Left renal pelvis (tissue), 4 donors: ENCODE measurements around the gene SDHD. TPM values are rescaled to one million over a fixed set of nuclear protein-coding genes. Genes with fewer than 3 reads are reported as not detected.
A peak's percentile ranks its signal among the peaks of the same experiment; 100 is the strongest.

Experiments
- DNase-seq, 4 donors: peaks; one replicate each; pipeline ENCODE4 v3.0.0-alpha.2; 2013; ENCODE audit warnings: low read depth in 4 of 4, low spot score in 3 of 4
- polyA plus RNA-seq, 4 donors: library from polyadenylated mRNA; unstranded; fragments of 120-200 nt; gene quantifications; one replicate each; pipeline ENCODE4 v1.2.1, GENCODE V29; 2013; ENCODE audit not compliant: insufficient read length in 4 of 4

SDHD gene
- polyA plus RNA-seq, 4 donors: 136 to 206 (median 186) TPM

DNA sequence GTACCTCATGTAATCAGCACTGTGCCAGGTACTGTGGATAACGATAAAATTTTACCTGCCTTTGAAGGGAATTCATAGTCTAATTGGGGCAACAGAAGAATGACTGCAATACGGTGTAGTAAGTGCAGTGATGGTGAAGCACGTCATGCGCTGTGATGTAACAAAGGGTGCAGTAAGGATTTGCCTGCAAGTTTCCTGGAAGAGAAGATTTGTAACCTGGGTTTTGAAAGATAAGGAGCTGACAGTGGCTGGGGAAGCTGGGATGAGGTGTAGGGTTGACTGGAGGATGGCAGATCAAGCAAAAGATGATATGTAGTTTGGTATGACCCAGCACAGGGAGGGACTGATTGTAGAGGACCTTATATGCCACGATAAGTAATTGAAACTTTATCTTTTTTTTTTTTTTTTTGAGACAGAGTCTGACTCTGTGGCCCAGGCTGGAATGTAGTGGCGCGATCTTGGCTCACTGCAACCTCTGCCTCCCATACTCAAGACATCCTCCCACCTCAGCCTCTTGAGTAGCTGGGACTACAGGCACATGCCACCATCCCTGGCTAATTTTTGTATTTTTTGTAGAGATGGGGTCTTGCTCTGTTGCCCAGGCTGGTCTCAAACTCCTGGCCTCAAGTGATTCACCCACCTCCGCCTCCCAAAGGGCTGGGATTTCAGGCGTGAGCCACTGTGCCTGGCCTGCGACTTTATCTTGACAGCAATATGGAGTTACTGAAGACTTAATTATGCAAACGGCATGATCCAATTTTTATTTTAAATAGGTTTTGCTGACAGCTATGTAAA is 11.3 kb downstream of the SDHD start:
- DNase-seq: no peak

DNA sequence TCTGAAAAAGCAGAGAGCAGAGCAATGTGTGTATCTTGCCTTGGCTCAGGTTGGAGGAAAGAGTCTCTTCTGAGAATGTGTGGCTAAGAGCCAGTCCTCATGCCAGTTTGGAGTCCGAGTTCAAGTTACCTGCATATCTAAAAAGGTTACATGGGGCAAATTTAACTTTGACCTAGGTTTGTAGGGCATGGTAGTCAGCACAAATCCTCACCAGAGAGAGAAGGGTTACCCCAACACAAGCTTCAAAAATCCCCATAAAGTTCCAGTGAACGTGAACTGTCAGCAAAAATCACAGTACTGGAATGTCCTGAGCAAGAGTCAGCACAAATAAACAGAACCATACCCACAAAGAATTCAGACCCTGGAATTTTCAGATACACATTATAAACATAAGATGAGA is 13.8 kb downstream of the SDHD start:
- DNase-seq: no peak

DNA sequence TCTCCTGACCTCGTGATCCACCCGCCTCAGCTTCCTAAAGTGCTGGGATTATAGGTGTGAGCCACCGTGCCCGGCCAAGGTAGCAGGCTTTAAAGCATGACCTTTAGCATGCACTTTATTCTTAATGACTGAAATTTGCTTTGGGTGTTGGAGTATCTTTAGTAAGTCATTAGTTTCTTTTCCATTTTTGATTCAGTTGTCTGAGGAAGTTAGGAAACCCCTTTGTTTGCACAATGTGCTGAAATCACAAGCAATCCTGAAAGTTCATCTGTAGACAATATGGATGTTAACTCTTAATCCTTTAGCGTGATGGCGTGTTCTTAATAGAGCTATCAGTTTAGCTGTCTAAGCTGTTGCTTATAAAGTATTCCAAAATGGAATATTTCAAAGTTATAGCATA is 16.8 kb downstream of the SDHD start:
- no peak for DNase-seq

DNA sequence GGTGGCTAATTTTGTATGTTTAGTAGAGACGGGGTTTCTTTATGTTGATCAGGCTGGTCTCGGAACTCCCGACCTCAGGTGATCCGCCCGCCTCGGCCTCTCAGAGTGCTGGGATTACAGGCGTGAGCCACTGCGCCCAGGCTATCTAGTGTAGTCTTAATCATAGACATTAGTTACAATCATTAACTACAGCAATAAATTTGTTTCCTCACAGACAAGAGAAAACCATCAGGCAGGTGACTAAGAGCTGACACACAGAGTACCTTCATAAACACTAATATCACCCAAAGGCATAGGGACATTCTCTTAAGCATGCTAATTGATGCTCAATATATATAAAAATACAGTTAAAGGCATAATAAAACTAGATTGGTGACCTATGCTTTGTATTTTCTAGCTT is 19.4 kb downstream of the SDHD start:
- DNase-seq: no peak

DNA sequence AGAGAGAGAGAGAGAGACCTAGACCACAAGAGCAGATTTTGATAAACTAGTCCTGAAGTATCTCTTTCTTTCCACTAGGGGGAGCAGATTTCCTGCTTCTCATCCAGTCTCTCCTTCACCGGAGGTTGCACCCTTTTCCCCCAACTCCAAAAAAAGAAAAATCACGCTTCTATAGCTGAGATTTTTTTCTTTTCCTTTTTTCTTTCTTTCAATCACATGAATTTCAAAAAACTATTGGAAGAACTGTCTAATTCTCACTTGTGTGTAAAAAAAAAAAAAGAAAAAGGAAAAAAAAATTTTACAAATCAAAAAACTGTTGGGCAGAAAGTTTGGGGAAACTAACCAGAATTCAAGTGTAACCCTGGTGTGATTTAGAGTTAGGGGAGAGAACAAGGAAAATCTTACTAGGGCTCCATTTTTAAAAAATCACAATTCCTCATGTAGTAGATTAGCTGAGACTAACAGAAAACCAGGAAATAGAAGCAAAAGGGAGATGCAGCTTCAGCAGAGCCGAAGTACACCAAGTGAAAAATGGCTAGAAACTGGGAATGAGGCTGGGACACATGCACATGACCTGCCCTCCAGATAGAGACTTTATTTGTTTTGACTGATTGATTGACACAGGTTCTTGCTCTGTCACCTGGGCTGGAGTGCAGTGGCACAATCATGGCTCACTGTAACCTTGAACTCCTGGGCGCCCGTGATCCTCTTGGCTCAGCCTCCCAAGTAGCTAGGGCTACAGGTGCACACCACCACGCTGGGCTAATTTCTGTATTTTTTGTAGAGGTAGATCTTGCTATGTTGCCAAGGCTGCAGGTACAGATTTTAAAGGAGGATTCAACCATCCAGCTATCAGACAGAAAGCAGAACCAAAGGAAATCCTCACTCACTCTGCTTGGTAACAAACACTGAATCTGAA is 27.1 kb downstream of the SDHD start:
- DNase-seq: peak in 2 of 4 donors; percentile 12 to 27

DNA sequence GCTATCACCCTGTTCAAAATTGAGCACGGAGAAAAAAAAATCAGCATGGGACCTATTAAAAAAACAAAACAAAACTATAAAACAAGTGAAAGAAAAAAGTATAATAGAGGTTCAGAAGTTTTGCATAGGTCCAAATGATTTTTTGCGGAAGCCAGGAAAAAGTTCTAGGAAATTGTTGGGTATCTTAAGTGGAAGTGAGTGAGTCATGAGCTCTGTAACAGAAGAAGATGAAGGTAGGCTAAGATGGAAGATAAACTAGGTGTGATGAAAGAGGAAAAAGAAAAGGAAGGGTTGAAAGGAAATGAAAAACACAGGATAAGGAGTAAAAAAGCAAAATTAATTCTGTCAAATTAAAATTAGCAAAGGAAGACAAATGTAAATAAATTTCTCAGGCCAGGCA is 27.8 kb downstream of the SDHD start:
- no peak for DNase-seq

DNA sequence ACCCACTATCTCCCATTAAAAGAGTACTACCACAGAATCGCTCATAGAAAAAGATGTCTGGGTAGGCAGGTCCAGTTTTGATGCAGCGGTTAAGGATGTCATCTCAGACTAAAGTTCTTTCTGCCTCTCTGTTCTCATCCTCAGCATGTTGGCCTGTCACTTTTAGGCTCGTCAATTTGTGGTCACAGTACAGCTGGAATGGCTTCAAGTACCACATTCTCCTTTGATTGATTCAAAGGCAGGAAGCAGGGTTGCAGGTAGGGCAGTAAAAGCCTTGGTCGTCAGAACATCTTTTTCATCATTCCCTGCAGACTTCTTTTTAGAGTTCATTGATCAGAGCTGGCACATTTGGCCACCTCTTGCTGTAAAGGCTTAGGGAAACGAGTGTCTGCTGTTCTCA is 28.7 kb downstream of the SDHD start:
- no peak for DNase-seq

DNA sequence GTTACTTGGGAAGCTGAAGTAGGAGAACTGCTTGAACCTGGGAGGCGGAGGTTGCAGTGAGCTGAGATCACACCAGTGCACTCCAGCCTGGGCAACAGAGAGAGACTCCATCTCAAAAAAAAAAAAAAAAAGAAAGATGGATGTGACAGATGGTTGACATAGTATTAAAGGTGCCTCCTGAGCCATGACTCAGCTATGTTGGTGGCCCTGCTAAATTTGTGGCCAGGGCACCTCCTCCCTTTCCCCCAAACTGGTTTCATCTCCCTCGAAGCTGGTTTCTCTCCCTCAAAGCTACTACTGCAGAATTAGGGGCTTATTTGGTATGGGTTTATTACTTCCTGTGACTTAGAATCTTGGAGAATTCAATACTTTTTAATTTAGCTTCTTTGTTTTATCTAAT is 31.5 kb downstream of the SDHD start:
- DNase-seq: no peak

DNA sequence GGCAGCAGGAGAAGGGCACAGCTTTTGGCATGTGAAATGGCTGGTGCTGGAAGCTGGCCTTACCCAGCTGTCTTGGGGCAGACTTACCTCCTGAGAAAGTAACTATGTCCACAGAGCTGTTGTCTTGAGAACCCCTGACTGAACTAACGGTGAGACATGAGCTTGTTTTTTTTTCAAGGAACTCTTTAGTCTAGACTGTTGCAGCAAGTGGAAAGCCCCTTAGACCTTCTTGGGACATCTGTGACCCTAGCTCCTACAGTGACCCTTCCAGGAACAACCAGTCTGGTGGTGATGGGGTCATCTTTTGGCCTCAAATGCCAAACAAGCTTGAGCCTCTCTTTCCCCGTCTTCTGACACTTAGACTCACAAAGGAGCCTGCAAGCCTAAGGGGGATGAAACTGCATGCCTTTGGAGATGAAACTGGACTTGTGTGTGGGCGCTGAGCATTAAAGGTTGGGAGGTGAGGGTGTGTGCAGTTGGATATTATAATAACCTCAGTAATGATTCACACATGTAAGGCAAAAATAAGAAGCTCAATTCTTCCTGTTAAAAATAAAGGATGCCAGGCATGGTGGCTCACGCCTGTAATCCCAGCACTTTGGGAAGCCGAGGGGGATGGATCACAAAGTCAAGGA is 35.4 kb downstream of the SDHD start:
- no peak for DNase-seq

DNA sequence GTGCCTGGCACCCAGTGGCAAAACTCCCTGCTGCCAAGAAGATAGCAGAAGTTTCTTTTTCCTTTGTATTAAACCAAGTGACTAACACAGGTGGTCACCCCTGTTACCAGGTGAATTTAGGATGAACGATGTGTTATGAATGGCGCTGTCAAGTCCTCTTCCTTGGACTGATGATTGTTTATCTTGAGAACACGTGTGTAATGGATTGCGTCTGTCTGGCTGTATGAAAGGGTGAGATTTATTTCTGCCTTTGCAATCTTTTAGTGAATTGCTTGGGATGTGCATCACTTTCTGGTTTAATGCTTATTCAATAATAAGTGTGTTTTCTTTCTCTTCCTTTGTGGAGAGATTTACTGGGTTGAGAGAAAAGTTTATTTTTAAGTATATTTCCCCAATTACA is 36.5 kb downstream of the SDHD start:
- no peak for DNase-seq

DNA sequence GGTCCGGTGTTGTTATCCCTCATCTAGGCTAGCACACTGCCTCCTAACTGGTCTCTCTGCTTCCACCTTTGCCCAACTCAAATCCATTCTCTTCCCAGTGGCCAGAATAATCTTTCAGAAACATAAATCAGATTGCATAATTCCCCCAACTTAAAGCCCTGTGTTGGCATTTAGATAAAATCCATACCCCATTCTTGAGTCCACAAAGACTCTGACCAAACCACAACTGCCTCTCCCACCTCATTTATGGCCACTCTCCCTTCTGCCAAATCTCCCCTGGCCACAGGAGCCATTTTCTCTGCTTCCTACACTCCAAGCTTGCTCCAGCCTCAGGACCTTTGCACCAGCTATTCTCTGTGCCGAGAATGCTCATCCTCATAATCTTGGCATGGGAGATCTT is 40.4 kb downstream of the SDHD start:
- no peak for DNase-seq

DNA sequence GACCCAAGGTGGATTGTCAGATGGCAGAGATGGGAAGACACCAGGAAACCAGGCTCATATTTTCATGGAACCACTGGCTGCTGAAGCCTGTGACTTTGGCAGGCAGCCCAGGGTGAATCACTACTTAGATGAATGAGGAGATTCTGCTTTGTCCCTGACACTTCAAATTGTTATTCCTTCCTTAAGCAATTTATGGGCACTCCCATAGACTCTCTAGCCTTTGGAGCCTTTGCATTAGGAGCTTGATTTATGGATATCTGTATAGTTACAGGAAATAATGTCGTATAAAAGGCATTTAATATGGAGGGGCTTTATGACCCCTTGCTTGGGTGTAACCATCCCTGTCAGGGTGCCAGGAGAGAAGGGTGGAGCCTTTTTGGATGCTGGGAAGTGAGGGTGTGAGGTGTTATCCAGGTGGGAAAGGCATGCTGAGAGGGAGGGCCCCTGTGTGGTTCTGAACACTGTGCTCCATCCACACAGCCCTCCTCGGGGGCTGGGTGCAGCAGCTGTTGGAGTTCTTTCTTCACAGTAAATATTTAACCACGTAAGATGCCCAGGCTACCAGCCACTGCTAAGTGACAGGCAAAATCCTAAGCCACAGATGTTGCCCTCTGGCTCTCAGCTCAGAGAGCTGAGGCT is 41.9 kb downstream of the SDHD start:
- DNase-seq: peak in 1 of 4 donors; percentile 18

DNA sequence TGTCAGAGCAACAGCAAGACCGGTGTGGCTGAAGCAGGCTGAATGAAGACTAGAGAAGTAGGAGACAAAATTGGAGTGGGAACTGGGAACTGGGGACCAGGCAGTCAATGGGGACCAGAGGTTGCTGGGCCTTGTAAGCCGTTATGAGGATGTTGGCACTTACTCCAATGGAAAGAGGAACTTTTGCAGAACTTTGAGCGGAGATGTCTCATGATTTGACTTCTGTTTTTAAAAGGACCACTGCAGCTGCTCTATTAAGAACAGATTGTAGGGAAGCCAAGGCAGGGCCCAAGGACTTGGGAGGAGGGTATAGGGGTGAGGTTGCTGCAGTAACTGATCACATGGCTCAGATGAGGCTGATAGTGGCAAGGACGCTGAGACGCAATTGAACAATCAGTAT is 43.0 kb downstream of the SDHD start:
- no peak for DNase-seq

DNA sequence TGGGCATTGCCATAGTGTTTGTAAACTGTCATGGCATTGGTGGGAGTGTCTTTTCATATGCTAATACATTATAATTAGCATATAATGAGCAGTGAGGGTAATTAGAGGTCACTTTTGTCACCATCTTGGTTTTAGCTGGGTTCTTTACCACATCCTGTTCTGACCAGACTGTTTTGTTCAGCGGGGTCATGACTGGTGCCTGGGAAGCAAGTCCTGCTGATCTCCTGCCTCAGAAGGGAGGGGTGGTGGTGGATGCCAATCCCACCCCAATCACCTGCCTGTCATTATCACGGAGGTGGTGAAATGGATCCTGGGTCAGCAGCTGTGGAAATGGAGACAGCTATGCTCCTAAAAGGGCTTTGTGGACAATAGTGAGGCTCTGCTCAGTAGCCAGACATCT is 46.1 kb downstream of the SDHD start:
- no peak for DNase-seq

DNA sequence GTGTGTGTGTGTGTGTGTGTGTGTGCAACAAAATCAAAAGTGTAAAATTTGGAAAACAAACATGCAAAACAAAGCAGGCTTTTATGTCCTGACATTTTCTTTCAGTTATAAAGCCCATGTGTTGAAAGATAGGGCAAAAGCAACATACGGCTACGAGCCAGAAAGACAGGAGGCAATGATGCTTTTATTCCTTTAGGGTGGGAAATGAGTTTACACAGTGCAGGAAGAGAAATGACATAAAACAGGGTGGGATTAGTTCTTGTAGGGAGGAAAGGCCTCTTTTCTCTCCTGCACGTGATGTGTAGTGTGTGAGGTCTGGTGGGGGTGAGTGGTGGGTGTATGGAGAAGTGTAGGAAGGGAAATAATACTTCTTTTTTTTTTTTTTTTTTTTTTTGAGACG is 47.8 kb downstream of the SDHD start:
- DNase-seq: no peak

DNA sequence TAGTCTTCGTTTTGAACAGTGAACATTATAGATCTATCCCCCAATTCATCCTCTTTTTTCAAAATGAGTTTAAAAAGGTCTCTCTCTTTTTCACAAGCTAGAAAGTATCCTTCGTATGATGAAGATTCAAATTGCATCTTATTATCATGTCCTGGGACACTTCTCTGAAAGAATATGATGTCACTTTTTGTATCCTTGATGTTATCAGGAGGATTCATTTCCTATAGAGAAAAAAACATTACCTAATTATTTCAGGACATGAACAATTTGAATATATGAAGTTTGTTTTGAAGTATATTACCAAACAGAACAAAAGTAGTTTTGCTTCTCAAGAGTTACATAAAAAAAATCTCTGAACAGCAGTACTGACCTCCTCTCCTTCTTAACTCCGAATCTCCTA is 56.9 kb downstream of the SDHD start:
- no peak for DNase-seq

Other genes starting within 250 kb of the SDHD start
- gene ALG9, start 215.3 kb upstream of the SDHD start, polyA plus RNA-seq: 10 to 100 TPM; 40.8 to 48.2 (median 45.5) TPM
- 1 to 10 TPM; 4.0 to 6.2 (median 5.6) TPM for gene FDXACB1, start 207.7 kb upstream of the SDHD start, polyA plus RNA-seq
- 10 to 100 TPM; 29.8 to 54.0 (median 44.5) TPM for gene CFAP68, start 207.3 kb upstream of the SDHD start, polyA plus RNA-seq
- 10 to 100 TPM; 45.1 to 63.6 (median 56.4) TPM for gene CRYAB, start 175.1 kb upstream of the SDHD start, polyA plus RNA-seq
- 1 to 10 TPM; 1.7 to 5.3 (median 2.6) TPM for gene HSPB2, start 174.1 kb upstream of the SDHD start, polyA plus RNA-seq
- gene C11orf52, start 168.0 kb upstream of the SDHD start, polyA plus RNA-seq: 10 to 100 TPM in 2 of 4 donors, 1 to 10 TPM in 1, under 1 TPM in 1; 0.85 to 12.1 (median 9.7) TPM
- gene DIXDC1, start 149.5 kb upstream of the SDHD start, polyA plus RNA-seq: 10 to 100 TPM; 16.0 to 19.7 (median 19.0) TPM
- gene DLAT, start 61.5 kb upstream of the SDHD start, polyA plus RNA-seq: 10 to 100 TPM; 31.3 to 57.1 (median 49.1) TPM
- 10 to 100 TPM in 3 of 4 donors, 1 to 10 TPM in 1; 1.9 to 11.6 (median 10.4) TPM for gene PIH1D2, start 12.9 kb upstream of the SDHD start, polyA plus RNA-seq
- 10 to 100 TPM; 33.0 to 59.7 (median 50.3) TPM for gene NKAPD1, start 12.6 kb upstream of the SDHD start, polyA plus RNA-seq
- gene TIMM8B, start 117 bp upstream of the SDHD start, polyA plus RNA-seq: 10 to 100 TPM; 45.7 to 79.0 (median 72.2) TPM
- gene IL18, start 77.2 kb downstream of the SDHD start, polyA plus RNA-seq: 10 to 100 TPM in 2 of 4 donors, 1 to 10 TPM in 2; 1.6 to 14.3 (median 8.0) TPM
- under 1 TPM in 1 of 4 donors, not detected in 3; 0.37 TPM for gene TEX12, start 80.5 kb downstream of the SDHD start, polyA plus RNA-seq
- gene BCO2, start 88.6 kb downstream of the SDHD start, polyA plus RNA-seq: 1 to 10 TPM; 2.9 to 7.6 (median 4.8) TPM
- gene PTS, start 139.6 kb downstream of the SDHD start, polyA plus RNA-seq: 10 to 100 TPM; 35.0 to 59.4 (median 57.1) TPM
- not detected for gene PLET1, start 174.0 kb downstream of the SDHD start, polyA plus RNA-seq